Endothelial cell of umbilical vein (primary cell): Measurements from ENCODE around the gene FBXL2. TPM values are rescaled to one million over a fixed set of nuclear protein-coding genes. Genes with fewer than 3 reads are reported as not detected.

Source experiments
- BruUV-seq: library from RNA; stranded (reverse); fragments of 400-500 nt; replicated peaks from 2 replicates; lab custom pipeline; 2021; lab: Mats Ljungman, UMichigan
- CTCF ChIA-PET: fragments of 300-600, 350-600 bp; sonication (Branson Sonifier 250); formaldehyde crosslinking; loops from one replicate; lab custom pipeline; 2021; ENCODE audit warnings: antibody characterized with exemption, inconsistent platforms; lab: Charles Lee
- POLR2A ChIA-PET: fragments of 300-600, 350-600 bp; sonication (Branson Sonifier 250); formaldehyde crosslinking; loops from one replicate; lab custom pipeline; 2021; ENCODE audit warnings: antibody characterized with exemption, inconsistent platforms; lab: Charles Lee
- DNase-seq: peaks from one replicate; pipeline ENCODE4 v3.0.0-alpha.2; 2011; ENCODE audit warnings: low read depth, low spot score
- FAIRE-seq: peaks from 2 replicates; lab custom pipeline; 2011; peaks lifted over from hg19 to GRCh38; lab: Jason Lieb, UNC
- H2AFZ ChIP-seq: 2 replicates; pipeline ENCODE4 v1.6.0; 2012; ENCODE audit warnings: low read depth, low read length, control low read depth, inconsistent platforms
- H3K27ac ChIP-seq: 2 replicates; pipeline ENCODE4 v1.5.1; 2011; ENCODE audit warnings: low read depth, mild to moderate bottlenecking, control low read depth, low read length, moderate library complexity; ENCODE audit not compliant: insufficient read depth
- H3K27me3 ChIP-seq, 2 experiments: 2 replicates each; pipeline versions ENCODE4 v1.6.0 to v1.6.1; 2011; ENCODE audit warnings: low read length in 2 of 2, mixed read lengths in 1 of 2; ENCODE audit not compliant: control insufficient read depth in 2 of 2, insufficient read depth in 2 of 2
- H3K36me3 ChIP-seq, 2 experiments: 2 replicates in 1 of 2; 3 replicates in 1 of 2; pipeline ENCODE4 v1.5.1; 2011; ENCODE audit warnings: low read length in 2 of 2, mild to moderate bottlenecking in 1 of 2, moderate library complexity in 1 of 2; ENCODE audit not compliant: control insufficient read depth in 2 of 2, insufficient read depth in 2 of 2; ENCODE audit errors: extremely low read depth in 1 of 2
- H3K4me1 ChIP-seq: 3 replicates; pipeline ENCODE4 v1.5.1; 2011; ENCODE audit warnings: mild to moderate bottlenecking, low read length; ENCODE audit not compliant: control insufficient read depth, insufficient read depth; ENCODE audit errors: extremely low read depth
- H3K4me2 ChIP-seq: 2 replicates; pipeline ENCODE4 v1.6.1; 2011; ENCODE audit warnings: low read length, control low read depth, mixed read lengths; ENCODE audit not compliant: insufficient read depth
- H3K4me3 ChIP-seq, 3 experiments: fragments of 200-600 bp in 1 of 3; sonication (generic), shearing (Covaris generic) in 1 of 3; replicated peaks in 1 of 3; 2 replicates each; pipeline ENCODE4 v1.5.1; 2011 to 2016; ENCODE audit warnings: control low read depth in 3 of 3, low read length in 3 of 3, mild to moderate bottlenecking in 2 of 3, inconsistent platforms in 1 of 3, low read depth in 1 of 3, moderate library complexity in 1 of 3; ENCODE audit not compliant: insufficient read depth in 1 of 3
- H3K79me2 ChIP-seq: 2 replicates; pipeline ENCODE4 v1.6.0; 2012; ENCODE audit warnings: low read length, inconsistent platforms; ENCODE audit not compliant: control insufficient read depth, insufficient read depth
- H3K9ac ChIP-seq: replicated peaks from 2 replicates; pipeline ENCODE3; 2011; ENCODE audit warnings: low read length, control low read depth; ENCODE audit not compliant: insufficient read depth; ENCODE audit errors: extremely low read depth
- H3K9me1 ChIP-seq: replicated peaks from 3 replicates; pipeline ENCODE4 v1.6.0; 2011; ENCODE audit warnings: mild to moderate bottlenecking, low read length; ENCODE audit not compliant: control insufficient read depth, insufficient read depth; ENCODE audit errors: extremely low read depth
- H3K9me3 ChIP-seq: replicated peaks from 2 replicates; pipeline ENCODE4 v1.5.1; 2012; ENCODE audit warnings: low read length, inconsistent platforms; ENCODE audit not compliant: control insufficient read depth, insufficient read depth
- H4K20me1 ChIP-seq: replicated peaks from 2 replicates; pipeline ENCODE3; 2011; ENCODE audit warnings: mild to moderate bottlenecking, low read length; ENCODE audit not compliant: control insufficient read depth, insufficient read depth; ENCODE audit errors: extremely low read depth
- CTCF ChIP-seq, 2 donors: IDR thresholded peaks; 1 replicate in 1 of 2; 2 replicates in 1 of 2; pipeline ENCODE4 v1.5.1; 2011; ENCODE audit warnings: low read length in 2 of 2, mild to moderate bottlenecking in 2 of 2, moderate library complexity in 2 of 2, control low read depth in 1 of 2, inconsistent platforms in 1 of 2, low read depth in 1 of 2; ENCODE audit not compliant: insufficient read depth in 1 of 2; ENCODE audit errors: extremely low read depth in 1 of 2
- EZH2 ChIP-seq: IDR thresholded peaks from 2 replicates; pipeline ENCODE4 v1.6.1; 2012; ENCODE audit warnings: borderline replicate concordance, low read depth, mild to moderate bottlenecking, moderate library complexity, low read length, inconsistent platforms; ENCODE audit not compliant: severe bottlenecking
- FOS ChIP-seq: IDR thresholded peaks from 2 replicates; pipeline ENCODE4 v1.6.1; 2011; ENCODE audit warnings: mild to moderate bottlenecking, low read length, moderate library complexity, borderline replicate concordance; ENCODE audit not compliant: insufficient read depth
- GATA2 ChIP-seq: IDR thresholded peaks from 2 replicates; pipeline ENCODE4 v1.7.0; 2011; ENCODE audit warnings: low read depth, mild to moderate bottlenecking, moderate library complexity, mixed read lengths, low read length; ENCODE audit not compliant: insufficient read length, insufficient read depth
- JUN ChIP-seq: IDR thresholded peaks from 2 replicates; pipeline ENCODE4 v1.6.1; 2011; ENCODE audit warnings: borderline replicate concordance, low read depth; ENCODE audit not compliant: insufficient read length, insufficient read depth
- MAX ChIP-seq: IDR thresholded peaks from 2 replicates; pipeline ENCODE4 v1.6.1; 2011; ENCODE audit not compliant: insufficient read depth, insufficient read length
- MYC ChIP-seq: IDR thresholded peaks from one replicate; pipeline ENCODE4 v1.6.1; 2011; ENCODE audit warnings: mild to moderate bottlenecking, low read depth, low read length
- POLR2A ChIP-seq: IDR thresholded peaks from 2 replicates; pipeline ENCODE4 v1.6.1; 2012; ENCODE audit warnings: low read depth, mild to moderate bottlenecking, control low read depth, low read length
- POLR2AphosphoS5 ChIP-seq: IDR thresholded peaks from 2 replicates; pipeline ENCODE4 v1.6.1; 2012; ENCODE audit warnings: low read depth, mild to moderate bottlenecking, control low read depth, low read length, moderate library complexity; ENCODE audit not compliant: insufficient read depth
- dilution Hi-C: fragments of 300-500 bp; cut with MboI; formaldehyde crosslinking; loops from one replicate; pipeline ENCODE4 v1.15.0; 2019; ENCODE audit warnings: low sequenced_read_pairs; ENCODE audit not compliant: extremely low pct_ligation_motif_present
- intact Hi-C: fragments of 100-400 bp; cut with micrococcal nuclease; formaldehyde crosslinking; loops from one replicate; pipeline ENCODE4 v1.10.0; 2022
- polyA plus RNA-seq, 4 experiments: library from polyadenylated mRNA; depleted of rRNA in 3 of 4; stranded (reverse) in 3 of 4; unstranded in 1 of 4; fragments of >200 nt; gene quantifications; 2 replicates each; pipeline versions ENCODE4 v1.2.1 to v1.2.3, GENCODE V29; 2011 to 2012; ENCODE audit warnings: missing spikeins in 1 of 4
- total RNA-seq: library from RNA; stranded (reverse); gene quantifications from 2 replicates; pipeline ENCODE4 v1.2.3, GENCODE V29; 2021

The FBXL2 gene
- total and polyA plus RNA-seq, 2 donors (not counting 3 experiments of a cell fraction or from before 2014, with no cell fraction given), result 21.7 to 44.7 TPM

GRCh38 chr3:33424606-33425452 lies 147.6 kb downstream of the FBXL2 start:
- dilution Hi-C loops (no loop called here), intact Hi-C loops (no loop called here)
- H3K9me1 ChIP-seq, result no peaks in the 10 kb centered on the region
- H3K9me3 ChIP-seq, result no peaks in the 10 kb centered on the region
- no peak overlapping the region for H3K4me2 ChIP-seq
- peaks cover 6% of the 10 kb centered on the region for H4K20me1 ChIP-seq
- no peak overlapping the region for H2AFZ ChIP-seq
- FAIRE-seq (no peak), DNase-seq (no peak)
- H3K27me3 ChIP-seq, result no peaks in the 10 kb centered on the region
- peaks cover 2 to 7% of the 10 kb centered on the region in 2 experiments for H3K36me3 ChIP-seq
- TF ChIP-seq GATA2 (no peak), MAX (no peak), POLR2A (no peak), JUN (no peak), MYC (no peak), FOS (no peak), POLR2AphosphoS5 (no peak), EZH2 (no peak), CTCF (IDR thresholded peaks at IDR 0.05; ENCODE audit: extremely low read depth in 1 of 2, insufficient read depth in 1 of 2, low read depth in 1 of 2, low read length in 2 of 2) (no peak)
- no peak overlapping the region for H3K4me3 ChIP-seq
- no peak overlapping the region for H3K9ac ChIP-seq
- ChIA-PET CTCF (interaction anchor here (1.5 kb wide), 1 partner anchor 17 kb away, joined by 5 read pairs; no protein-coding TSS in a partner anchor), POLR2A (no interaction called here)
- H3K4me1 ChIP-seq, result no peaks in the 10 kb centered on the region
- H3K79me2 ChIP-seq, result peaks cover 81% of the 10 kb centered on the region
- no peak overlapping the region for H3K27ac ChIP-seq
- BruUV-seq, result no TSS peak
